ENCODE measurements around the gene JSRP1. TPM values are rescaled to one million over a fixed set of nuclear protein-coding genes. Genes with fewer than 3 reads are reported as not detected.

The JSRP1 gene
- total RNA-seq, 1 donor from 2014 or later, result not detected

GRCh38 chr19:2242816-2243215 lies 13.4 kb downstream of the JSRP1 start:
- Histone ChIP-seq H3K27me3 (no peaks in the 10 kb centered on the region), H3K9me3 (no peaks in the 10 kb centered on the region), H3K36me3 (peaks cover 46% of the 10 kb centered on the region in 2 donors), H3K4me1 (peaks cover 13 to 43% of the 10 kb centered on the region in 2 donors), H3K4me3 (no peak overlapping the region), H3K27ac (no peak overlapping the region)
- no peak for DNase-seq (ENCODE audit: low spot score in 2 of 2)
- TF ChIP-seq CTCF (IDR thresholded peaks at IDR 0.05), result no peak
- intact Hi-C loops (cut with DNase I), result no loop called here

- intact Hi-C loops (cut with DNase I), result no loop called here
- Histone ChIP-seq H3K27ac (peak overlapping the region in 1 of 2 donors; percentile 88), H3K9me3 (no peaks in the 10 kb centered on the region), H3K4me3 (no peak overlapping the region), H3K36me3 (peaks cover 39% of the 10 kb centered on the region in 2 donors), H3K27me3 (no peaks in the 10 kb centered on the region), H3K4me1 (peaks cover 18 to 49% of the 10 kb centered on the region in 2 donors)
- TF ChIP-seq CTCF (IDR thresholded peaks at IDR 0.05), result no peak
- DNase-seq (ENCODE audit: low spot score in 2 of 2), result no peak
Observed at GRCh38 chr19:2242092-2242537, 14.1 kb downstream of the JSRP1 start.

GRCh38 chr19:2240881-2241760 lies 15.1 kb downstream of the JSRP1 start:
- H3K27ac ChIP-seq, result peak overlapping the region; percentile 72 to 88
- TF ChIP-seq CTCF (IDR thresholded peaks at IDR 0.05), result no peak
- peak overlapping the region; percentile 46 to 68 for H3K4me3 ChIP-seq
- H3K9me3 ChIP-seq, result no peaks in the 10 kb centered on the region
- no peak for DNase-seq (ENCODE audit: low spot score in 2 of 2)
- peaks cover 29% of the 10 kb centered on the region in 2 donors for H3K36me3 ChIP-seq
- H3K4me1 ChIP-seq, result peaks cover 19 to 49% of the 10 kb centered on the region in 2 donors
- intact Hi-C loops (cut with DNase I), result no loop called here
- H3K27me3 ChIP-seq, result no peaks in the 10 kb centered on the region

- intact Hi-C loops (cut with DNase I), result loop anchor here (5.0 kb wide), 1 partner anchor 152 kb away; no protein-coding TSS in a partner anchor
- no peak for DNase-seq (ENCODE audit: low spot score in 2 of 2)
- no peak for TF ChIP-seq CTCF (IDR thresholded peaks at IDR 0.05)
Observed at GRCh38 chr19:2239771-2240770, 16.1 kb downstream of the JSRP1 start.

GRCh38 chr19:2239173-2239572 lies 17.0 kb downstream of the JSRP1 start:
- Histone ChIP-seq H3K9me3 (no peaks in the 10 kb centered on the region), H3K36me3 (peaks cover 10% of the 10 kb centered on the region in 2 donors), H3K27ac (peak overlapping the region; percentile 72 to 88), H3K27me3 (no peaks in the 10 kb centered on the region), H3K4me1 (peaks cover 19 to 55% of the 10 kb centered on the region in 2 donors), H3K4me3 (peak overlapping the region in 1 of 2 donors; percentile 68)
- no peak for DNase-seq (ENCODE audit: low spot score in 2 of 2)
- TF ChIP-seq CTCF (IDR thresholded peaks at IDR 0.05), result no peak
- intact Hi-C loops (cut with DNase I), result loop anchor here (5.0 kb wide), 1 partner anchor 153 kb away; no protein-coding TSS in a partner anchor

More at GRCh38 chr19:2239771-2240770, 16.1 kb downstream of the JSRP1 start:
- Histone ChIP-seq H3K36me3 (peaks cover 19% of the 10 kb centered on the region in 2 donors), H3K27ac (peak overlapping the region; percentile 72 to 88), H3K27me3 (no peaks in the 10 kb centered on the region), H3K4me1 (peaks cover 19 to 53% of the 10 kb centered on the region in 2 donors), H3K4me3 (peak overlapping the region; percentile 46 to 68), H3K9me3 (no peaks in the 10 kb centered on the region)

Measured in ascending aorta (tissue), 2 donors.